T-helper 1 cell treated with Interleukin-12 subunit alpha and Interleukin-12 subunit beta and Interleukin-4 antibody, amounts not matched to agents 30 μg/mL and 1 μg/mL, for 36 hours (primary cell): Measurements from ENCODE around the gene WFIKKN1.

Source experiments
- H3K27ac Mint-ChIP-seq: one replicate; pipeline ENCODE4 v1.8.0; 2021; ENCODE audit warnings: mild to moderate bottlenecking, mixed read lengths
- H3K27me3 Mint-ChIP-seq: one replicate; pipeline ENCODE4 v1.8.0; 2021; ENCODE audit warnings: low read depth, mixed read lengths
- H3K36me3 Mint-ChIP-seq: one replicate; pipeline ENCODE4 v1.8.0; 2021; ENCODE audit warnings: low read depth, mixed read lengths
- H3K4me1 Mint-ChIP-seq: one replicate; pipeline ENCODE4 v1.8.0; 2021; ENCODE audit warnings: low read depth, mixed read lengths
- H3K4me3 Mint-ChIP-seq: one replicate; pipeline ENCODE4 v1.8.0; 2021; ENCODE audit warnings: mild to moderate bottlenecking, moderate library complexity, mixed read lengths
- H3K9me3 Mint-ChIP-seq: one replicate; pipeline ENCODE4 v1.8.0; 2021; ENCODE audit warnings: mixed read lengths

WFIKKN1 gene

GRCh38 chr16:647173-647902 is 16.6 kb downstream of the WFIKKN1 start:
- H3K27me3 Mint-ChIP-seq = no peaks in the 10 kb centered on the region
- no peak overlapping the region for H3K4me3 Mint-ChIP-seq
- peaks cover 13% of the 10 kb centered on the region for H3K4me1 Mint-ChIP-seq
- no peaks in the 10 kb centered on the region for H3K9me3 Mint-ChIP-seq
- H3K27ac Mint-ChIP-seq = no peak overlapping the region
- no peaks in the 10 kb centered on the region for H3K36me3 Mint-ChIP-seq

DNA sequence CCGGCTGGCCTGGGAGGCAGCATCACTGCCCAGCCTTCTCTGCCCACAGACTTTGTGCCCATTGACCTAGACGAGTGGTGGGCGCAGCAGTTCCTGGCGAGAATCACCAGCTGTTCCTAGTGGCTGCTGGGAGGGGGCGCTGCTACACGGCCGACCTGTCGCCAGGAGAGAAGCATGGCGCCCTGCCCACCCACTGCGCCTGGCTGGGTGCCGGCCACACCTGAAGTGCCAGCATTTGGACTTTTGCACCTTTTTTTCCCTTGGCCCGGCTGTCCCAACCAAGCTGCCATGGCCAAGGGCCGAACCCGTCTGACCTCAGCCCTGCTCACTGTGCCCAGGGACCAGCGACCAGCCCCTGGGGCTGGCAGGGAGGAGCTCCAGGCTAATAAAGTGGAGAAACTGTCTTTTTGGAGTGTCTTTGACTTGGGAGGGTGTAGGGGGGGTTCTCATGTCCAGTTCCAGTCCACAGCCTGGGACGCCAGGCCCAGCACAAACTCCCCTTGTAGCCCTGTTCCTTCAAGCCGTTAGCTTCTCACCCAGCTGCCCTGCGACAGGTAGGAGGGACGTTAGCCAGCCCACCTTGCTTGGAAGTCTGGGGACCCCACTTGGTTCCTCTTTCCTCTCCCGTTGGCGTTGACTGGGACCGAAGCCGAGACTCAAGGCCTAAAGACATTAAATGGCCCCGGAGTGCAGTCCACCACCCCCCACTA is 17.4 kb downstream of the WFIKKN1 start:
- Mint-ChIP-seq H3K27me3 (no peaks in the 10 kb centered on the region), H3K36me3 (no peaks in the 10 kb centered on the region), H3K27ac (peak overlapping the region; percentile 49), H3K4me1 (peaks cover 13% of the 10 kb centered on the region), H3K9me3 (no peaks in the 10 kb centered on the region), H3K4me3 (peak overlapping the region; percentile 77)

DNA sequence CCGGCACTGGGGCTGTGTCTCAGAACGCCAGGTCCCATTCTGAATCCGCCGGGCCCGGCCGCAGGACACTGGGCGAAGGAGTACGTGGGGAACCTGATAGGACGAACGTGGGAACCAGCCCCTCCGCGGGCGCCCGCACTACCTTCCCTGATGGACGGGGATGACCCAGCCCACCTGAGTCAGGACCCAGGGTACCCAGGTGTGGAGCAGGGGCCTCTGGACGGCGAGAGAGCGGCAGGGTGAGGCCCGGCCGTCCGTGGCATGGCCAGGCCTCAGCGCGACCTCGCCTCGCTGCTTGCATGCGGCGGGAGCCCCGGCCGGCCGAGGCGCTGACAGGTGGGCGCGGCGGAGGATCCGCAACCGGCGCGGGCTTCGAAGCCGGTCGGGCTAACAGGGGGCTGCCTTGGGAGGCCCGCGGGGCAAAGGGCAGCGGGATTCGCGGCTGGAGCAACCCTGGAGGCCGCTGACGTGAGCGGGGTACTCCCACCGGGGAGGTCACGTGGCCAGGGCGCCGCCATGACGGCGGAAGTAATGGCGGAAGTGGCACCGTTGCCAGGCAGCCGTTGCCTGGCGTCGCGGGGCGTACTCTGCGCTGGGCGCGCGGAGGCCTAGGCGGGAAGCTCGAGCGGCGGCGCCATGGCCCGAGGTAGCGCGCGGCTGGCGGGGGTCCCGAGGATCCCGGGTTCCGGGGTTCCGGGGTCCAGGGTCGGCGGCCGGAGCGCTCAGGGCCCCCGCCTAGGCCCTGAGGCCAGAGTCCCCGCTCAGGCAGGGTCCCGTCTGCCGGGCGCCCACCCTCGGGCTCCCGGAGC is 18.2 kb downstream of the WFIKKN1 start, which contains the start of gene WDR90:
TSS of gene WDR90 (plus strand) at position 585 of the 809 bp plus-strand sequence. CDS start at position 637, 52 bp downstream.
- Mint-ChIP-seq H3K4me1 (peaks cover 10% of the 10 kb centered on the region), H3K36me3 (no peaks in the 10 kb centered on the region)

GRCh38 chr16:649631-650030 is 18.8 kb downstream of the WFIKKN1 start:
- Mint-ChIP-seq H3K27me3 (no peaks in the 10 kb centered on the region), H3K27ac (no peak overlapping the region), H3K36me3 (no peaks in the 10 kb centered on the region), H3K9me3 (no peaks in the 10 kb centered on the region), H3K4me3 (peak overlapping the region; percentile 67), H3K4me1 (peaks cover 6% of the 10 kb centered on the region)

More for the DNA sequence above, 18.2 kb downstream of the WFIKKN1 start, which contains the start of gene WDR90:
- no peaks in the 10 kb centered on the region for H3K27me3 Mint-ChIP-seq
- H3K9me3 Mint-ChIP-seq = no peaks in the 10 kb centered on the region
- peak within 1 kb of the TSS; percentile 77 for H3K4me3 Mint-ChIP-seq
- H3K27ac Mint-ChIP-seq = peak within 1 kb of the TSS; percentile 49

DNA sequence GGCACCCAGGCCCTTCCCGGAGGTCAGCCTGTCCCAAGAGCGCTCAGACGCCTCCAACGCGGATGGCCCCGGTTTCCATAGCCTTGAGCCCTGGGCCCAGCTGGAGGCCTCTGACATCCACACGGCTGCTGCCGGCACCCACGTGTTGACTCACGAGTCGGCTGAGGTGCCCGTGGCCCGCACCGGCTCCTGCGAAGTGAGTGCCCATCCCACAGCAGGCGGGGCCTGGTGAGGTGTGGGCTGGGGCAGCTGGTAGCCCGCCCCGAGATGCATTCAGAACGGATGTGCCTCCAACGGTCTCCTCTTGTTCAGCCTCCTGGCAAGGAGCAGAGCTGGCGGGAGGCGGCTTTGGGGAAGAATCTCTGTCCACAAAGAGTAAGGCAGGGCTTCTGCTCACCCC is 21.1 kb downstream of the WFIKKN1 start:
- Mint-ChIP-seq H3K9me3 (no peaks in the 10 kb centered on the region), H3K36me3 (no peaks in the 10 kb centered on the region), H3K27ac (no peak overlapping the region), H3K4me3 (no peak overlapping the region), H3K27me3 (no peaks in the 10 kb centered on the region), H3K4me1 (peaks cover 5% of the 10 kb centered on the region)

DNA sequence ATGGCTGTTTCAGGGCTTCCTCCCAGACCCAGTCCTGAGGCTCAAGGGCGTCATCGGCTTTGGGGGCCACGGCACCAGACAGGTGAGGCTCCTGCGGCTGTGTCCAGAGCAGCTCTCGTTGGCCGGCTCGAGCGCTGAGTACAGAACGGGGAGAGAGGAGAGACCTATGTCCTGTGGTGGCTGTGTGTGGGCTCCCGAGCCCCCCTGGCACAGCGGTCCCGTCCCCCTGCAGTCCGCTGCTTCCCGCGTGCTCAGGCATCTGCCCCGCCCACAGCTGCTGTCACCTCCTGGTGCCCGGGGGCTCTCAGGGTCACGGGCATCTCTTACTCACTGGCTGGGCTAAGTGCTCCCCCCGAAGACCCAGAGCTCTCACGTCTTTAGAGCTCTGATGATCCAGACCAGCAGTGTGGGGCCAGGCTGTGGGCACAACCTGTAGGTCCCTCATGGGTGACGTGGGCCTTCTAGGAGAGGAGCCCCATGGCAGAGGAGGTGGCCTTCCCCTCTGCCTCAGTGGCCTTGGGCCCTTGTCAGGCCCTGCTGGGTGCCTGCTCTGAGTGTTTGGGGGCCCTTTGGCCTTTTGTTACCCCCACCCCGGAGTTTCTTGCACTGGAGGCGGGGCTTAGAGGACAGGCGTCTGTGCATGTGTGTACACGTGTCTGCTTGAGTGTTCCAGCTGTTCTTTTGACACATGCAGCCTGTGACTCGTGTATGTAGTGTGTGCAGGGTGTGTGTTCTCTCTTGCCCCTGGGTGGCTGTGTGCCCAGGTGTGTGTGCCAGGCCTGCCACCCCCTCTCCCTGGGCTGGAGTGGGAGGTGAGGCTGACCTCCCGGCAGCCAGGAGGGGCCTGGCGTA is 21.9 kb downstream of the WFIKKN1 start:
- H3K4me1 Mint-ChIP-seq = peaks cover 5% of the 10 kb centered on the region
- no peaks in the 10 kb centered on the region for H3K9me3 Mint-ChIP-seq
- no peak overlapping the region for H3K4me3 Mint-ChIP-seq
- H3K27me3 Mint-ChIP-seq = no peaks in the 10 kb centered on the region
- H3K27ac Mint-ChIP-seq = no peak overlapping the region
- no peaks in the 10 kb centered on the region for H3K36me3 Mint-ChIP-seq

GRCh38 chr16:654034-654433 is 23.2 kb downstream of the WFIKKN1 start:
- no peaks in the 10 kb centered on the region for H3K9me3 Mint-ChIP-seq
- no peak overlapping the region for H3K4me3 Mint-ChIP-seq

DNA sequence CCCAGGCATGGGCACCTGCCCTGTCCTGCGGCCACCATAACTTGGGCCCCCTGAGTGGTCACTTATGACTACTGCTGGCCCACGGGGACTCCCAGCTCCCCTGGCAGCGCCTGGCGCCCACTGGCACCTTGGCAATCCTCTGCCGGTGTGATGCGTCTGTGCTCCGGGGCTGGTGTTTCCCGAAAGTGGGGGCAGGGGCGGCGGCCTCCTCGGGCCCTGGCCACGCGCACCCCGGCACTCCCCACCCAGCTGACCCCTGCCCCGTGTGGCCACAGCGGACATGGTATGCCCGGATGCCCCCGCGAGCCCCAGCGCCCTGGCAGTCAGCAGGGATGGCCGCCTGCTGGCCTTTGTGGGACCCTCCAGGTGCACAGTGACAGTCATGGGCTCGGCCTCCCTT is 26.7 kb downstream of the WFIKKN1 start:
- H3K27ac Mint-ChIP-seq = no peak overlapping the region
- H3K4me1 Mint-ChIP-seq = peaks cover 3% of the 10 kb centered on the region
- no peaks in the 10 kb centered on the region for H3K27me3 Mint-ChIP-seq
- no peak overlapping the region for H3K4me3 Mint-ChIP-seq
- no peaks in the 10 kb centered on the region for H3K36me3 Mint-ChIP-seq
- H3K9me3 Mint-ChIP-seq = no peaks in the 10 kb centered on the region

More at GRCh38 chr16:654034-654433, 23.2 kb downstream of the WFIKKN1 start:
- H3K27me3 Mint-ChIP-seq = no peaks in the 10 kb centered on the region
- no peaks in the 10 kb centered on the region for H3K36me3 Mint-ChIP-seq
- peaks cover 2% of the 10 kb centered on the region for H3K4me1 Mint-ChIP-seq
- H3K27ac Mint-ChIP-seq = no peak overlapping the region

DNA sequence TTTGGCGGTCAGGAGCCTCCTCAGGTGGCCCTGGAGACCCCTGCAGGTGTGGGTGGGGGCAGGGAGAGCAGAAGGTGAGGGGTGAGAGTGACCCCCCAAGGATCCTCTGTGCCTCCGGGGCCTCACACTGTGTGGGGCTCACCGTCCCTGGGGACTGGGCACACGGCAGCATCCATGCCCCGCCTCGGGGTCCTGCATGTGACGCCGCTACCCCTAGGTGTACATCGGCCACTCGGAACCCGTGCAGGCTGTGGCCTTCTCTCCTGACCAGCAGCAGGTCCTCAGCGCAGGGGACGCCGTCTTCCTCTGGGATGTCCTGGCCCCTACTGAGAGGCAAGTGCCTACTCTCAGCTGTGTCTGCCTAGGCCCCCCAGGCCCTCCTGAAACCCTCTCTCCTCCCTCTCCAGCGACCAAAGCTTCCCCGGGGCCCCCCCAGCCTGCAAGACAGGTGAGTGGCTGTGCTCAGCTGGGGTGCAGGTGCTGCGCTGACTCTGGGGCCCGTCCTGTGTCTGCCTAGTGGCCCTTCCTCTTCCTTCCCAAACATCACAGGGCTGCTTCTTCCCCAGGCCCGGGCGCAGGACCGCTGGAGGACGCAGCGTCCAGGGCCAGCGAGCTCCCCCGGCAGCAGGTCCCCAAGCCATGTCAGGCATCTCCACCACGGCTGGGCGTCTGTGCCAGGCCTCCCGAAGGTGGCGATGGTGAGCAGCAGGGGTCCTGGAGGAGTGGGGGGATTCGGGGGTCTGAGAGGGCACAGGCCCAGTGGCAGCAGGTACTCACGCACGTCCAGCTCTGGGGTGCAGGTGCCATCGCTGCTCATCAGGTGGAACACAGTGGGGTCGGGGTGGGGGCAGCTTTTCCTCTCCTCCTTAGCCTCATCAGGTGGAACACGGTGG is 28.1 kb downstream of the WFIKKN1 start:
- Mint-ChIP-seq H3K27ac (no peak overlapping the region), H3K27me3 (no peaks in the 10 kb centered on the region), H3K4me3 (no peak overlapping the region), H3K4me1 (peaks cover 3% of the 10 kb centered on the region), H3K36me3 (no peaks in the 10 kb centered on the region), H3K9me3 (no peaks in the 10 kb centered on the region)

DNA sequence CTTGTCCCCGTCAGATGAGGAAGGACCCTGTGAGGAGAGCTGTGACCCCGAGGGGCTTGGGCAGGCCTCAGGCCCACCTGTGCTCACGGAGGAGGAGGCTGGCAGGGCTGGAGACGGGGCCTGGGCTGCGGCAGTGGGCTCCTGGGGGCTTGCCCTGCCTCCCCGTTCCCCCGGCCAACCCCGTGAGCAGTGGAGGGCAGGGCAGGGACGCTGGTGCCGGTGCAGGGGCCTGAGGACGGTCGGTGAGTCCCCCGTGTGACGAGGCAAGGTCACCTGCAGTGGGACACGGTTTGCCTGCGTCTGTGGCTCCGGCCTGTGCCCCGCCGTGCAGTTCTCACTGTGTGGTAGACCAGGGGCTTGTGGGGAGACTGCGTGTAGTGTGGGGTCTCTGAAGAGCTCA is 28.8 kb downstream of the WFIKKN1 start:
- no peaks in the 10 kb centered on the region for H3K9me3 Mint-ChIP-seq
- peaks cover 3% of the 10 kb centered on the region for H3K4me1 Mint-ChIP-seq
- H3K4me3 Mint-ChIP-seq = no peak overlapping the region
- H3K36me3 Mint-ChIP-seq = no peaks in the 10 kb centered on the region
- no peaks in the 10 kb centered on the region for H3K27me3 Mint-ChIP-seq
- no peak overlapping the region for H3K27ac Mint-ChIP-seq

DNA sequence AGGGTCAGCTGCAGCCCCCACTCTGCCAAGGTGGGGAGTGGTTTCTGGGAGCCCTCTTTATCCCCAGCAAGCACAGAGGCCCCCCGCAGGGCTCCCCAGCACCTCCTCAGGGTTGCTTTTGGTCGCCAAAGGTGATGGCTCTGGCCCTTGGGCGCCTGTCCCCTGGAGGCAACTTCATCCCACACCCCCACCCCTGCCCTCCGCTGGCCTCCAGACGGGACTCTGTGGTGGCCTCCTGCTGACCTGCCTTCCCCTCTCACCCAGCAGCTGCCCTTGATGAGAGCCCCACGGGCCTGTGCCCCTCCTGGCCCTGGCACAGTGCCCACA is 29.3 kb downstream of the WFIKKN1 start:
- Mint-ChIP-seq H3K27me3 (no peaks in the 10 kb centered on the region), H3K4me1 (peaks cover 3% of the 10 kb centered on the region), H3K27ac (no peak overlapping the region), H3K36me3 (no peaks in the 10 kb centered on the region), H3K9me3 (no peaks in the 10 kb centered on the region), H3K4me3 (no peak overlapping the region)

DNA sequence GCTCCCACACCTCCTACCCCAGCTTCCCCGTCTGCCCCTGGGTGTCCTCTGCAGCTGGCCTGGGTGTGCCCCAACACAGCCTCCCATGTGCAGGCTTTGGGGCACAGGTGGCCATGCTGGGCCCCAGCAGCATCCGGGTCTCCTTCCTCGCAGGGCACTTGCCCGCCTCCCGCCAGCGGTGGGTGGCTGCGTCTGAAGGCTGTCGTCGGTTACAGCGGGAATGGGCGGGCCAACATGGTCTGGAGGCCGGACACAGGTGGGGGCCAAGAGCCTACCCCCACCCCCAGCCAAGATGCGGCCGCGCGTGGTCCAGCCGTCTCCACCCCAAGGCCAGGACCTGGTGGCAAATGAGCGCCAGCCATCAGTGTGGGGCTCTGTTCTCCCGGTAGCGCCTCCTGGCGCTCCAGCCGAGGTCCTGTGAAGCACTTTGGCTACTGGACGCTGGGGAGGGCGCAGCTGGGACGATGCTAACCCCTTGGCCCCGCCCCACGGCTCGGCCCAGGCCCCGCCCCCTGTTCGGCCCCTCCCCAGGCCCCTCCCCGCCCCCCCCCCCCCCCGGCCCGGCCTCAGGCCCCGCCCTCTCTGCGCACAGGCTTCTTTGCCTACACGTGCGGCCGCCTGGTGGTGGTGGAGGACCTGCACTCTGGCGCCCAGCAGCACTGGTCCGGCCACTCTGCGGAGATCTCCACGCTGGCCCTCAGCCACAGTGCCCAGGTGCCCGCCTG is 29.8 kb downstream of the WFIKKN1 start:
- H3K4me3 Mint-ChIP-seq = no peak overlapping the region
- no peaks in the 10 kb centered on the region for H3K27me3 Mint-ChIP-seq
- no peaks in the 10 kb centered on the region for H3K9me3 Mint-ChIP-seq
- no peak overlapping the region for H3K27ac Mint-ChIP-seq
- H3K36me3 Mint-ChIP-seq = no peaks in the 10 kb centered on the region
- H3K4me1 Mint-ChIP-seq = peaks cover 3% of the 10 kb centered on the region
